Right cardiac atrium (tissue), 5 donors: ENCODE measurements around the gene COLQ. TPM values are rescaled to one million over a fixed set of nuclear protein-coding genes. Genes with fewer than 3 reads are reported as not detected.

Experiments used
- ATAC-seq, 2 donors: fragments of 200-7000 bp; cut with Tn5 transposase; one replicate each; pipeline versions ENCODE4 v1.8.0 to v1.9.1; 2020; ENCODE audit warnings: moderate library complexity in 2 of 2, mild to moderate bottlenecking in 1 of 2
- DNase-seq, 3 donors: peaks; one replicate each; pipeline ENCODE4 v3.0.0-alpha.2; 2020
- H3K27ac ChIP-seq: one replicate; pipeline ENCODE4 v1.5.1; 2013; ENCODE audit warnings: mild to moderate bottlenecking, low read length, control low read depth, moderate library complexity
- H3K27me3 ChIP-seq: one replicate; pipeline ENCODE4 v1.6.1; 2013; ENCODE audit not compliant: control insufficient read depth, insufficient read depth
- H3K4me1 ChIP-seq: one replicate; pipeline ENCODE4 v1.6.1; 2013; ENCODE audit warnings: low read length; ENCODE audit not compliant: control insufficient read depth, insufficient read depth
- H3K4me3 ChIP-seq: one replicate; pipeline ENCODE4 v1.5.1; 2013; ENCODE audit warnings: low read length, control low read depth
- H3K9me3 ChIP-seq: one replicate; pipeline ENCODE4 v1.6.1; 2013; ENCODE audit warnings: low read length; ENCODE audit not compliant: control insufficient read depth
- WGBS: extraction: QIAGEN DNeasy Blood & Tissue Kit; methylation state at CpG from one replicate; pipeline ENCODE4 v1.1.7; 2013; 5-methylcytosine and 5-hydroxymethylcytosine counted together
- intact Hi-C, 4 donors: fragments of 100-400 bp; cut with DNase I; formaldehyde crosslinking; loops; one replicate each; pipeline versions ENCODE4 v1.11.0 to v1.14.0; 2022 to 2023
- polyA plus RNA-seq: library from polyadenylated mRNA; stranded (reverse); fragments of 200-250 nt; gene quantifications from one replicate; pipeline ENCODE4 v1.2.3, GENCODE V29; 2013
- total RNA-seq, 4 donors: library from RNA; stranded (reverse); fragmentation: NEBNext Ultra II Directional; extraction: Animal tissue kit (Norgen Biotek cat#: 25700); gene quantifications; one replicate each; pipeline ENCODE4 v1.2.1, GENCODE V29; 2021
- donor health status: healthy with polysubstance abuse.
- donor health status: DM: no; HTN: yes; CAD: no.
- donor health status: DM: no; HTN: no; CAD: no.
- donor health status: DM: no; HTN: yes; CAD: no; lungs with severe emphysema.
- donor health status: DM: yes; HTN: yes; CAD: no.

The COLQ gene
- total and polyA plus RNA-seq, 5 donors, result 1.7 to 18.9 (median 3.9) TPM

GRCh38 chr3:15440891-15441290 is 80.6 kb downstream of the COLQ start:
- H3K4me1 ChIP-seq, result no peaks in the 10 kb centered on the region
- no peak overlapping the region for H3K4me3 ChIP-seq
- no peaks in the 10 kb centered on the region for H3K27me3 ChIP-seq
- intact Hi-C loops, result no loop called here
- no peak overlapping the region for H3K27ac ChIP-seq
- 58% methylated on average over 4 of the region's 4 CpGs for WGBS
- no peaks in the 10 kb centered on the region for H3K9me3 ChIP-seq
- no peak for DNase-seq
- no peak for ATAC-seq

- no peaks in the 10 kb centered on the region for H3K9me3 ChIP-seq
Measured at GRCh38 chr3:15439476-15439875, 82.0 kb downstream of the COLQ start.

GRCh38 chr3:15438983-15439382 is 82.5 kb downstream of the COLQ start:
- DNase-seq (no peak), ATAC-seq (no peak)
- intact Hi-C loops, result loop anchor here in 2 of 4 donors (10.0 kb wide), 2 partner anchors 116 to 126 kb away; no protein-coding TSS in a partner anchor
- no peak overlapping the region for H3K27ac ChIP-seq
- no peaks in the 10 kb centered on the region for H3K27me3 ChIP-seq
- H3K4me3 ChIP-seq, result no peak overlapping the region
- no peaks in the 10 kb centered on the region for H3K9me3 ChIP-seq
- H3K4me1 ChIP-seq, result no peaks in the 10 kb centered on the region
- WGBS, result 87% methylated on average over 4 of the region's 4 CpGs

More at GRCh38 chr3:15439476-15439875, 82.0 kb downstream of the COLQ start:
- no peaks in the 10 kb centered on the region for H3K4me1 ChIP-seq
- H3K27ac ChIP-seq, result no peak overlapping the region
- no peak for DNase-seq
- no peaks in the 10 kb centered on the region for H3K27me3 ChIP-seq
- no peak for ATAC-seq
- H3K4me3 ChIP-seq, result no peak overlapping the region
- intact Hi-C loops, result loop anchor here in 2 of 4 donors (10.0 kb wide), 2 partner anchors 115 to 125 kb away; no protein-coding TSS in a partner anchor

DNA sequence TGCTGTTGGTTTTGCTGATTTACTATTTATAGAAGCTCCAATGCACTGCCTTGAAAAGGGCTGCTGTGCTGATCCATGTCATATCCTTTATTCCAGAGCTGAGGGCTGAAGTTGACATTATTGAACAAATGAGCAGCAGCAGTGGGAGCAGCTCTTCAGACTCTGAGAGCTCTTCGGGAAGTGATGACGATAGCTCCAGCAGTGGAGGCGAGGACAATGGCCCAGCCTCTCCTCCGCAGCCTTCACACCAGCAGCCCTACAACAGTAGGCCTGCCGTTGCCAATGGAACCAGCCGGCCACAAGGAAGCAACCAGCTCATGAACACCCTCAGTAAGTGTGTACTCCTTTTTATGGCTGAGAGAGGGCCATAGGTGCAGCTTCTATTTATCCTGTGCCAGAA is 85.3 kb downstream of the COLQ start:
- no peak for DNase-seq
- H3K9me3 ChIP-seq, result no peaks in the 10 kb centered on the region
- WGBS, result 93% methylated on average over 6 of the region's 6 CpGs
- no peak overlapping the region for H3K27ac ChIP-seq
- no peaks in the 10 kb centered on the region for H3K4me1 ChIP-seq
- intact Hi-C loops, result loop anchor here in 2 of 4 donors (10.0 kb wide), 2 partner anchors 119 to 129 kb away; no protein-coding TSS in a partner anchor
- no peaks in the 10 kb centered on the region for H3K27me3 ChIP-seq
- no peak overlapping the region for H3K4me3 ChIP-seq
- no peak for ATAC-seq

GRCh38 chr3:15434756-15435155 is 86.8 kb downstream of the COLQ start:
- intact Hi-C loops, result loop anchor here in 2 of 4 donors (10.0 kb wide), 2 partner anchors 120 to 130 kb away; no protein-coding TSS in a partner anchor
- 92% methylated on average over 4 of the region's 4 CpGs for WGBS

DNA sequence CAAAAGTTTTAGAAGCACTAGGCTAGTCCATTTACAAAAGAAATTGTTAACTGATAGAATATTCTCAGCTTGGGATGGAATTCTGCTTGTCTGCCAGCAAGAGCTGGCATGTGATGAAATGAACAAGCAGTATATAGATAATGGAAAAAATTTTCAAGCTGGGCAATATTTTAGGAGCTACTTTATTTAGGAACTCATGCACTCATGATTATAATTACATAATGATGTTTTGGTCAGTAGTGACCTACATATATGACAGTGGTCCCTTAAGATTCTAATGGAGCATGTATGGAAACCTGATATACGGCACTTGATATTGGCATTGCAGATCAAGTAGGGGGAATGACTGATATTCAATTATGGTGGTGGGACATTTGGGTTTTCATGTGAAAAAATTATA is 88.0 kb downstream of the COLQ start:
- intact Hi-C loops, result loop anchor here in 2 of 4 donors (10.0 kb wide), 2 partner anchors 121 to 131 kb away; no protein-coding TSS in a partner anchor
- no peaks in the 10 kb centered on the region for H3K4me1 ChIP-seq
- 95% methylated on average over 1 of the region's 1 CpG for WGBS
- no peak overlapping the region for H3K4me3 ChIP-seq
- ATAC-seq, result no peak
- H3K27me3 ChIP-seq, result no peaks in the 10 kb centered on the region
- H3K9me3 ChIP-seq, result no peaks in the 10 kb centered on the region
- H3K27ac ChIP-seq, result no peak overlapping the region
- DNase-seq, result no peak

More at GRCh38 chr3:15434756-15435155, 86.8 kb downstream of the COLQ start:
- Histone ChIP-seq H3K4me3 (no peak overlapping the region), H3K4me1 (no peaks in the 10 kb centered on the region), H3K27me3 (no peaks in the 10 kb centered on the region), H3K27ac (no peak overlapping the region), H3K9me3 (no peaks in the 10 kb centered on the region)
- DNase-seq (no peak), ATAC-seq (no peak)

- no peak for ATAC-seq
- H3K27me3 ChIP-seq, result no peaks in the 10 kb centered on the region
- H3K4me3 ChIP-seq, result no peak overlapping the region
- H3K9me3 ChIP-seq, result no peaks in the 10 kb centered on the region
- DNase-seq, result no peak
- WGBS, result 79% methylated on average over 3 of the region's 3 CpGs
- intact Hi-C loops, result loop anchor here in 2 of 4 donors (10.0 kb wide), 2 partner anchors 123 to 133 kb away; no protein-coding TSS in a partner anchor
- H3K27ac ChIP-seq, result no peak overlapping the region
- peaks cover 2% of the 10 kb centered on the region for H3K4me1 ChIP-seq
Measured at GRCh38 chr3:15431256-15431837, 90.2 kb downstream of the COLQ start.

- no peak for ATAC-seq
- H3K9me3 ChIP-seq, result no peaks in the 10 kb centered on the region
- peaks cover 4% of the 10 kb centered on the region for H3K4me1 ChIP-seq
- H3K27me3 ChIP-seq, result no peaks in the 10 kb centered on the region
- no peak overlapping the region for H3K27ac ChIP-seq
- no peak overlapping the region for H3K4me3 ChIP-seq
- DNase-seq, result no peak
- WGBS, result 64% methylated on average over 1 of the region's 1 CpG
- intact Hi-C loops, result loop anchor here in 2 of 4 donors (10.0 kb wide), 2 partner anchors 124 to 134 kb away; no protein-coding TSS in a partner anchor
Measured at GRCh38 chr3:15430624-15431023, 90.9 kb downstream of the COLQ start.

DNA sequence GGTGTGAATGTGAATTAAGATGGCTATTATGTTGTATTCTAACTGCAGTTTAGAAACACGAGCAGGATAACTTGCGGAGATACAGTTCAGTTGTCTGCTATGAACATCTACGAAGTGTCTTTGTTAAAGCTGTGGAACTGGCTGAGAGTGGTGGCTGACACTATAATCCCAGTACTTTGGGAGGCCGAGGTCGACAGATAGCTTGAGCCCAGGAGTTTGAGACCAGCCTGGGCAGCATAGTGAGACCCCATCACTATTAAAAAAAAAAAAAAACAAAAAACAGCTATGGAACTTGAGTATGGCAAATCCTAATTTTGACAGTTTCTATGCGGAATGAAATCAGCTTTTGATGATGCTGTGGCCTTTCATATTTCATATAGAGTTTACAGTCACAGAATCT is 92.4 kb downstream of the COLQ start:
- no peak overlapping the region for H3K27ac ChIP-seq
- no peak for DNase-seq
- H3K9me3 ChIP-seq, result no peaks in the 10 kb centered on the region
- no peak overlapping the region for H3K4me3 ChIP-seq
- H3K4me1 ChIP-seq, result peaks cover 4% of the 10 kb centered on the region
- 93% methylated on average over 6 of the region's 6 CpGs for WGBS
- ATAC-seq, result no peak
- intact Hi-C loops, result loop anchor here in 1 of 4 donors (5.0 kb wide), 1 partner anchor 128 kb away; no protein-coding TSS in a partner anchor
- H3K27me3 ChIP-seq, result no peaks in the 10 kb centered on the region

DNA sequence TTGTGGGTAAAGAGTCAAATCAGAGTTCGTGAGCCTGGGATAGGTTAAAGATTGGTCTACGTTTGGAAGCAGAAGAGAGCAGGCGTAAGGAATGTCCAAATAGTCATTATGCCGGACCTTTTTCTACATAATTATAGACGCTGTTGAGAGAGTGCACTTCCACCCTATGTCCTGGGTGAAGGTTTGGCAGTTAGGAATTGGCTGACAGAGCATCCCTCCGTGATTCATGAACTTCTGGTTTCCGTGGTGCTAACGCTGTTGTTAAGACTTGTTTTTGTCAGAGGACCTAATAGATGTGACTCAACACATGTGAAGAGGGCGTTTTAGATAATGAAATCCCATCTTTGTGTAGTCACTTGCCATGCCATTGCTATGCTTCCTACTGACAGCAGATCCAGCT is 93.0 kb downstream of the COLQ start:
- 16% methylated on average over 9 of the region's 9 CpGs for WGBS
- no peaks in the 10 kb centered on the region for H3K27me3 ChIP-seq
- H3K9me3 ChIP-seq, result no peaks in the 10 kb centered on the region
- ATAC-seq (peak in 1 of 2 donors; percentile 30), DNase-seq (no peak)
- intact Hi-C loops, result loop anchor here in 1 of 4 donors (5.0 kb wide), 1 partner anchor 129 kb away; no protein-coding TSS in a partner anchor
- peak overlapping the region; percentile 93 for H3K4me3 ChIP-seq
- H3K27ac ChIP-seq, result no peak overlapping the region
- H3K4me1 ChIP-seq, result peaks cover 4% of the 10 kb centered on the region

DNA sequence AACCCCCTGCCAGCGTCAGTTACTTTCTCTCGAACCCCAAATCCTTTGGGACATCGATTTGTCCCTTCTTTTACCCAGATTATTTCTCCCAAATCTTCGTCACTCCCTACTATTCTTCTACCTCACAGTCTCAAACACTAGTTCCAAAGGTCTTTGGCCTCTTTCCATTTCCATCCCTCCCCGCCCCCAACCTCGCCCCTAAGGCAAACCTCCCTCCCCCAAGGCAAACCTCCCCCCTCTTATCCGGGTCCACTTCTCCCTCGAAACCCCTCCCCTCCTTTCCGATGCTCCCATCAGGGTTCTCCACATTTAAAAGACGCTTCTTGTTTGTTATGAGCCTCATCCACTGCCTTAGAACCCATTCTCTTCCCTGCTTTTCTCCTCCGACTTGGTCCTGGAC is 93.5 kb downstream of the COLQ start:
- under 1% methylated on average over 11 of the region's 11 CpGs for WGBS
- peak overlapping the region; percentile 83 for H3K27ac ChIP-seq
- H3K4me3 ChIP-seq, result peak overlapping the region; percentile 93
- ATAC-seq (peak; percentile 21 to 46), DNase-seq (no peak)
- H3K9me3 ChIP-seq, result no peaks in the 10 kb centered on the region
- no peaks in the 10 kb centered on the region for H3K27me3 ChIP-seq
- intact Hi-C loops, result loop anchor here in 1 of 4 donors (5.0 kb wide), 1 partner anchor 129 kb away; no protein-coding TSS in a partner anchor
- H3K4me1 ChIP-seq, result peaks cover 4% of the 10 kb centered on the region
